GM12801 (cell line): ENCODE data around the gene PRR23E.

Experiments
- CTCF ChIP-seq: IDR thresholded peaks from one replicate; pipeline ENCODE4 v1.5.1; 2011; ENCODE audit warnings: control low read depth; ENCODE audit not compliant: insufficient read length; ENCODE audit errors: extremely low read depth

PRR23E gene

DNA sequence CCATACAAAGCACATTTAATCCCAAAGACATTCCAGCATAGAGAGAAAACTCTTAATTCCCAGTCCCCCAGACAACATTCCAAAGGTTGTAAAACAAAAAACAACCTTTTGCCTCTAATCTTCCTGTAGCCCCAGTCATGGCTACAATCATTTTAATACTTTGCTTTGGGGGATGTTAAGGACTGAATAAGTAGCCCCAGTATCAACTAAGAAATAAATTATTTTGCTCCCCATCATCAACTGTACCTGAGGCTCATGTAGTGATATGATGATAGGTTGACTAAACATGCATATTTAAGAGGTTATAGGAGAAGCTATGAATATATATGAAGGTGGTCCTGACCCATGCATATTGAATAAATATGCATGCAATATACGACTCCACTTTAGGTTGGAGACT lies 54.4 kb downstream of the PRR23E start:
- no peak for TF ChIP-seq CTCF
